AG04449 (cell line): ENCODE data around the gene ETFB.

ENCODE experiments used
- CTCF ChIA-PET: fragments of 350-600 bp; formaldehyde crosslinking; extraction: SDS; loops from one replicate; lab custom pipeline; 2021; ENCODE audit warnings: antibody characterized with exemption; lab: Yijun Ruan, JAX
- POLR2A ChIA-PET: fragments of 400-600, 350-600 bp; formaldehyde crosslinking; extraction: SDS; loops from one replicate; lab custom pipeline; 2020; ENCODE audit warnings: antibody characterized with exemption, inconsistent platforms; lab: Yijun Ruan, JAX
- DNase-seq: peaks from one replicate; pipeline ENCODE4 v3.0.0-alpha.2; 2010; ENCODE audit warnings: low read depth, low spot score
- H3K4me3 ChIP-seq: 2 replicates; pipeline ENCODE4 v1.5.1; 2011; ENCODE audit warnings: low read depth, mild to moderate bottlenecking, control low read depth, low read length
- CTCF ChIP-seq: IDR thresholded peaks from one replicate; pipeline ENCODE4 v1.5.1; 2011; ENCODE audit warnings: mild to moderate bottlenecking, moderate library complexity, low read length, control low read depth, inconsistent platforms; ENCODE audit not compliant: insufficient read depth; ENCODE audit errors: missing control alignments

ETFB gene

DNA sequence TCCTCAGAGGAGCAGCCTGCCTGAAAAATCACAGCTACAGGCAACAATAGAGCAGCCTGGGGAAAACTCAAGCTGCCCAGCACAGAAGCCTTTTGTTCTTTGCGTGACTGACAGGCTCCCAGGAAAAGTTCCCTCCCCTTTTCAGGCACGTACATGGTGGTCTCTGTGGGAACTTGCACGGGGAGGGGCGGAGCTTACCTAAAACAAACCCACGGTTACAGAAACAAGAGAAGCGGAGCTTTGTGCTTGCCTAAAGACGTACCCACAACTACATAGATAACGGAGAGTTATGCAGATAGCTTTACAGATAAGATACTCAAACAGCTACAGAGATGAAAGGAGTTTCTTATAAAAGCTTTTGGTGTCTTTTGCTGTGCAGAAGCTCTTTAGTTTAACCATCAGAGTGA lies 11.4 kb downstream of the ETFB start:
- no peak for DNase-seq
- ChIA-PET CTCF (interaction anchor here (1.1 kb wide), 1 partner anchor 13 kb away, joined by 7 read pairs; the partner anchor contains the start of gene VSIG10L), POLR2A (no interaction called here)
- H3K4me3 ChIP-seq = no peak overlapping the region
- TF ChIP-seq CTCF = no peak

DNA sequence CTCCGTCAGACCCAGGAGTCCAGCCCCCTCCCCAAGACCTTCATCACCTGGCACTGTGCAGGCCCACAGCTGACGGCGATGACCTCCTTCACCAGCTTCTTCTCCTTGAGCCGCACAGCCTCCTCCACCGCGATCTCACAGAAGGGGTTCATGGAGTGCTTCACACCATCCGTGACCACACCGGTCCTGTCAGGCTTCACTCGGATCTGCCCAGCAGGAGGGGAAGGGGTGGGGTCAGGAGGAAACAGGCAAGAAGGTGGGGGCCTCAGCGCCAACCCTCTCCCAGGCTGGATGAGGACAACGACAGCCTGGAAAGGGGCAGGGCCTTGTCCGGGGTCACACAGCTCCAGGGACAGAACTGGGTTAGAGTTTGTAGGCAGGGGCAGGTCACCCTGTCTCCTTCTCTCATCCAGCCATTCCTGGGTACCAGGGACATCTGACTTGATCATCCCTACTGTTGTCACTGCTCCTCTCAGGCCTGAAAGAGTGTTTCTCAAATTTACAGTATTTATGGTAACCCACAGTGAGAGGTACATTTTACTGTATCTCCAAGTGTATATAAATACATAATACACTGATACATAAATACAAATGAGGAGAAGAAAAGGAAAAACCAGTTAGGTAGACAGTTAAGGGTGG lies 12.0 kb downstream of the ETFB start:
- TF ChIP-seq CTCF = no peak
- POLR2A ChIA-PET = no interaction called here
- no peak for DNase-seq
- H3K4me3 ChIP-seq = no peak overlapping the region
- CTCF ChIA-PET = interaction anchor here (1.1 kb wide), 1 partner anchor 13 kb away, joined by 7 read pairs; the partner anchor contains the start of gene VSIG10L

GRCh38 chr19:51352783-51353360 lies 13.3 kb downstream of the ETFB start:
- H3K4me3 ChIP-seq = no peak overlapping the region
- ChIA-PET POLR2A (no interaction called here), CTCF (no interaction called here)
- TF ChIP-seq CTCF = no peak
- DNase-seq = no peak

DNA sequence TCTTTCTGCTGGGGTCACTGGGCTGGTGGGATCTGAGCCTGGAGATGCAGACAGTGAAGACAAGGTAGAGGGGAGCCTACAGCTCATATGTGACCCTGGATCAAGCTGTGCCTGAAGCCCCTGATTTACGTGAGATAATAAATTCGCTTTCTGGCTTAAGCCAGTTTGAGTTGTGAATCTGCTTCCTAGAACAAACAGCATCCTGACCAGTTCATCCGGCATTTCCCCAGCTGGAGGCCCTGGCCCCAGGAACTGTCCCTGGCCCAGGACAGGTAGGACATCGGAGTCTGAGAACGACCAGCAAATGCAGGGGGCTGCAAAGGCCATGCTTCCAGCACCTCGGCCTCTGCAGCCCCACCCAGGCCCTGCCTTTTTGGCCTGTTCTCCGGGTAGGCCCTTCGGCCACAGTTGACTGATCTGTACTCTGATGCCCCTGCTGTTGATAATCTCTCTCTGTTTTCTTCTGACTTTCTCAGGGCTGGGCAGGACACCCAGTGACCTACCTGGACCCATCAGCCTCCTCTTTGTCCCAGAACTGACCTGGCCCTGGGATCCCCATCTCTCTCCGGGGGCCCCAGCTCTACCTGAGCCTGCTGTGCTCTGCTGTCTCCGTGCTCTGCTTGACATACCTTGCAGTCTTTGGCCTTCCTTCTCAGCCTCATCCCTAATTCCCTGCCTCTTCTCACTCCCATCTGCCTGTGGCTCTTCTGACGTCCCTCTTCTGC lies 14.8 kb downstream of the ETFB start:
- DNase-seq = no peak
- no peak for TF ChIP-seq CTCF
- H3K4me3 ChIP-seq = no peak overlapping the region
- POLR2A ChIA-PET = interaction anchor here (1.1 kb wide), 1 partner anchor 8 kb away, joined by 3 read pairs; no protein-coding TSS in a partner anchor
- CTCF ChIA-PET = interaction anchor here (1.0 to 1.6 kb wide), 3 partner anchors 9 to 13 kb away, joined by 3 to 6 read pairs (median 6); partner anchors contain the start of gene VSIG10L

- H3K4me3 ChIP-seq = no peak overlapping the region
- POLR2A ChIA-PET = no interaction called here
- CTCF ChIA-PET = interaction anchor here (1.2 kb wide), 1 partner anchor 74 kb away, joined by 3 read pairs; no protein-coding TSS in a partner anchor
- no peak for TF ChIP-seq CTCF
- no peak for DNase-seq
Observed at GRCh38 chr19:51347209-51347928, 18.8 kb downstream of the ETFB start.
